ENCODE measurements around the gene CCR9.

CCR9 gene

DNA sequence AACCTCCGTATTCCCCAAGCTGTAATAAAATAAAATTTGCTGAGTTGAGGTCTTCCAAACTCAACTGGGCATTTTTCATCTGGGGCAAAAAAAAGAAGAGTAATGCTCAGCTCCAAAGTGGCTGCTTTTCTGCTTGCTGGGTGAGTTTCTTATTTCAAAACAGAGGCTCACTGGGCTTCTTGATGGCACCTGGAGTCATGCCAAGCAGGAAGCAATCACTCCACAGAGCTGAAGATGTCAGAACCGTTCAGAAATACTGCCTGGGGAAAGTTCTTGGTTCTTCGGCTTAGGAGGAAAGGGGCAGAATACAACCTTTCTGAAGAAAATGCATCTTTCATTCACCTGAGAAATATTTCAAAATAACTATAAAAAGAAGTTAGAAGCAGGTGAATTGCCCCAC lies 4.1 kb downstream of the CCR9 start:
- TF ChIP-seq RAD21 (IDR thresholded peaks at IDR 0.05; ENCODE audit: low read depth) (peak; percentile 7; the same call in 1 of the 2 replicates), CREB1 (IDR thresholded peaks at IDR 0.05; ENCODE audit: low read depth) (no peak), NFIC (IDR thresholded peaks at IDR 0.05) (peak; percentile 78)

DNA sequence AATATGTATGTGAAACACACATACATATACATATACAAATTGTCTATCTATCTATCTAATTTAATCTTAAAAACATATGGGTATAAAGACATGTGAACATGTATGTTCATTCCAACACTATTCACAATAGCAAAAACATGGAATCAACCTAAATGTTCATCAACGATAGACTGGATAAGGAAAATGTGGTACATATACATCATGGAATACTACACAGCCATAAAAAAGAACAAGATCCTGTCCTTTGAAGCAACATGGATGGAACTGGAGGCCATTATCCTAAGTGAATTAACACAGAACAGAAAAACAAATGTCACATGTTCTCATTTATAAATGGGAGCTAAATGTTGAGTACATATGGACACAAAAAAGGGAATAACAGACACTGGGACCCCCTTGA lies 5.8 kb downstream of the CCR9 start:
- no peak for TF ChIP-seq YY1 (IDR thresholded peaks at IDR 0.05; ENCODE audit: low read depth)
- no peak for TF ChIP-seq REST (IDR thresholded peaks at IDR 0.05; ENCODE audit: low read depth)
- no peak for TF ChIP-seq CEBPB (IDR thresholded peaks at IDR 0.05)
- TF ChIP-seq RAD21 (IDR thresholded peaks at IDR 0.05; ENCODE audit: low read depth), result no peak
- no peak for TF ChIP-seq TCF12 (IDR thresholded peaks at IDR 0.05; ENCODE audit: low read depth)
- TF ChIP-seq EP300 (IDR thresholded peaks at IDR 0.05; ENCODE audit: borderline replicate concordance), result no peak
- no peak for TF ChIP-seq TEAD4 (IDR thresholded peaks at IDR 0.05)
- TF ChIP-seq EGR1 (IDR thresholded peaks at IDR 0.05), result no peak
- no peak for TF ChIP-seq FOXM1 (IDR thresholded peaks at IDR 0.05; ENCODE audit: borderline replicate concordance, low read depth)
- no peak for TF ChIP-seq ZBTB7A (IDR thresholded peaks at IDR 0.05; ENCODE audit: low read depth)
- no peak for TF ChIP-seq USF1 (IDR thresholded peaks at IDR 0.05)
- TF ChIP-seq NFIC (IDR thresholded peaks at IDR 0.05), result no peak
- TF ChIP-seq, protein P1, sequence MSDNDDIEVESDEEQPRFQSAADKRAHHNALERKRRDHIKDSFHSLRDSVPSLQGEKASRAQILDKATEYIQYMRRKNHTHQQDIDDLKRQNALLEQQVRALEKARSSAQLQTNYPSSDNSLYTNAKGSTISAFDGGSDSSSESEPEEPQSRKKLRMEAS (IDR thresholded peaks at IDR 0.05), result no peak
- no peak for TF ChIP-seq CREB1 (IDR thresholded peaks at IDR 0.05; ENCODE audit: low read depth)
- TF ChIP-seq TAF1 (IDR thresholded peaks at IDR 0.05; ENCODE audit: low read depth), result no peak

DNA sequence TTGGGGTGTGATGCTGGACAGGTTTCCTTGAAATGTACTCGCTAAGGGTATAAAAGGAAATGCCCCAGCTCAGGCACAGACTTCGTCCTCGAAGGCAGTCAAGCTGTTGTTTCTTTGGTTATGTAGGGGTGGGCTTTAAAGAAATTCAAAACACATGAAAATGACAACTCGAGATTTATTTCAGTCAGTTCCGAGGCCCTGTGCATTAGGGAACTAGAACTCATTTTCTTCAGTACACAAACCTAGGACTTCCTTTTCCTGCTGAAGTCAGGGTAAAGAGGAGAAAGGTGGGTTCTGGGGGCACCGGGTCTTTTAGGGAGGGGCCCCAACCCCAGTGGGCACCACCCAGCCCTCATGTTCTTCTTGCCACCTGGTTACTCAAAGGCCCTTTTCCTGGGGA lies 7.7 kb downstream of the CCR9 start:
- TF ChIP-seq EGR1 (IDR thresholded peaks at IDR 0.05), result no peak
- TF ChIP-seq NFIC (IDR thresholded peaks at IDR 0.05), result no peak
- no peak for TF ChIP-seq TAF1 (IDR thresholded peaks at IDR 0.05; ENCODE audit: low read depth)
- no peak for TF ChIP-seq TCF12 (IDR thresholded peaks at IDR 0.05; ENCODE audit: low read depth)
- TF ChIP-seq ZBTB7A (IDR thresholded peaks at IDR 0.05; ENCODE audit: low read depth), result no peak
- no peak for TF ChIP-seq FOXM1 (IDR thresholded peaks at IDR 0.05; ENCODE audit: borderline replicate concordance, low read depth)
- TF ChIP-seq, protein P1 (IDR thresholded peaks at IDR 0.05), result no peak
- TF ChIP-seq RAD21 (IDR thresholded peaks at IDR 0.05; ENCODE audit: low read depth), result no peak
- no peak for TF ChIP-seq EP300 (IDR thresholded peaks at IDR 0.05; ENCODE audit: borderline replicate concordance)
- no peak for TF ChIP-seq USF1 (IDR thresholded peaks at IDR 0.05)

- TF ChIP-seq ZBTB7A (IDR thresholded peaks at IDR 0.05; ENCODE audit: low read depth) (no peak), CEBPB (IDR thresholded peaks at IDR 0.05) (no peak), CREB1 (IDR thresholded peaks at IDR 0.05; ENCODE audit: low read depth) (no peak), TAF1 (IDR thresholded peaks at IDR 0.05; ENCODE audit: low read depth) (no peak), NFIC (IDR thresholded peaks at IDR 0.05) (no peak), TCF12 (IDR thresholded peaks at IDR 0.05; ENCODE audit: low read depth) (no peak), TEAD4 (IDR thresholded peaks at IDR 0.05) (no peak), REST (IDR thresholded peaks at IDR 0.05; ENCODE audit: low read depth) (no peak), YY1 (IDR thresholded peaks at IDR 0.05; ENCODE audit: low read depth) (no peak), EP300 (IDR thresholded peaks at IDR 0.05; ENCODE audit: borderline replicate concordance) (no peak), EGR1 (IDR thresholded peaks at IDR 0.05) (no peak), FOXM1 (IDR thresholded peaks at IDR 0.05; ENCODE audit: borderline replicate concordance, low read depth) (no peak), RAD21 (IDR thresholded peaks at IDR 0.05; ENCODE audit: low read depth) (no peak), USF1 (IDR thresholded peaks at IDR 0.05) (no peak)
- TF ChIP-seq, protein P1 (IDR thresholded peaks at IDR 0.05), result no peak
Observed at GRCh38 chr3:45895686-45896468, 9.5 kb downstream of the CCR9 start.

DNA sequence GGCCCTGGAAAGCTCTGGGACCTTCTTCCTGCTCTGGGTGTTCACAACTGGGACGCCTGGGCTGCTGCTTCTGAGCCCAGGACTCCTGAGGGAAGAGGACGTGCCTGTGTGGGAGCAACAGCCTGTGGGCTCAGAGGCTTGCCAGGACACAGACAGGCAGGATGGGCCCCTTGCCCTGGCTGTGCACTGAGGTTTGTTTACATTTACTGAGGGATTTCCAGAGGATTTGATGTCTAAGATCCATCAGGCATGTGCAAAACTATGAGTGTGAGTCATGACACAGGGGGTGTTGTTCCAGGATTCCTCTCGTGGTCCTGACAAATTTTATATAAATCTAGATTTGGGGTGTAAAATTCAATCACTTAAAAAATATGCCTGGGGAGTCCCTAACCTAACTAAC lies 10.6 kb downstream of the CCR9 start:
- TF ChIP-seq NFIC (IDR thresholded peaks at IDR 0.05) (no peak), CEBPB (IDR thresholded peaks at IDR 0.05) (no peak), TCF12 (IDR thresholded peaks at IDR 0.05; ENCODE audit: low read depth) (no peak), CREB1 (IDR thresholded peaks at IDR 0.05; ENCODE audit: low read depth) (no peak), FOXM1 (IDR thresholded peaks at IDR 0.05; ENCODE audit: borderline replicate concordance, low read depth) (no peak), YY1 (IDR thresholded peaks at IDR 0.05; ENCODE audit: low read depth) (no peak), RAD21 (IDR thresholded peaks at IDR 0.05; ENCODE audit: low read depth) (no peak), REST (IDR thresholded peaks at IDR 0.05; ENCODE audit: low read depth) (no peak), USF1 (IDR thresholded peaks at IDR 0.05) (no peak), TEAD4 (IDR thresholded peaks at IDR 0.05) (no peak), EGR1 (IDR thresholded peaks at IDR 0.05) (no peak), ZBTB7A (IDR thresholded peaks at IDR 0.05; ENCODE audit: low read depth) (no peak), EP300 (IDR thresholded peaks at IDR 0.05; ENCODE audit: borderline replicate concordance) (no peak), TAF1 (IDR thresholded peaks at IDR 0.05; ENCODE audit: low read depth) (no peak)
- TF ChIP-seq, protein P1 (IDR thresholded peaks at IDR 0.05), result no peak
